ENCODE results near the gene PIGV.
"Not testable (repeated sequence)": the region's sequence is repeated elsewhere in the genome, so short reads cannot be mapped to it uniquely, and the experiment has no call there.

PIGV gene

DNA sequence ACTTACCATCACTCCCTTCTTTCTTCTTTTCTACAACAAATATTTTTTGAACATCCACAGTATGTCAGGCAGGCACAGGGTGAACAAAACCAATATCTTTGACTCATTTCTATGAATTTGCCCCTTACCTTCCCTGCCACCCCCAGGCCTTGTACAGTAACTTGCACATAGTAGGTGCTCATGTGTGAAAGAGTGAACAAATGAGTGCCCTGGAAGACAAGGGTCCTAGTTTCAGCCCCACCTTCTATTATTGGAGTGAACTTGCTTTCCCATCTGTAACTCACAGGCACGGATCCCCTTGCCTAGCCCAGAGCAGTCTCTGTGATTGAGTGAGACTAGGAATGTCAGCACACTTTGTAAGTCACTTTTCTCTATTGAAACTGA lies 51.6 kb downstream of the PIGV start:
- ChIA-PET CTCF (interaction anchor here (0.5 to 0.7 kb wide), 2 partner anchors 8 to 369 kb away, joined by 3 read pairs; no protein-coding TSS in a partner anchor), POLR2A (no interaction called here)
- Histone ChIP-seq H3K27ac (ENCODE audit: extremely low read depth, low read depth, low read length) (no peak overlapping the region), H3K4me3 (ENCODE audit: low read depth, low read length) (no peak overlapping the region), H3K4me1 (ENCODE audit: control insufficient read depth, insufficient read depth, low read length) (no peaks in the 10 kb centered on the region), H3K36me3 (ENCODE audit: control insufficient read depth in 2 of 2, insufficient read depth in 1 of 2, low read length in 2 of 2) (peaks cover 22 to 84% of the 10 kb centered on the region in 2 experiments), H3K9me3 (ENCODE audit: control insufficient read depth, insufficient read depth, low read depth, low read length) (no peaks in the 10 kb centered on the region)
- TF ChIP-seq ZNF623 (tag by site-specific recombination; IDR thresholded peaks at IDR 0.05) = no peak
- no peak for TF ChIP-seq ZNF404 (tag by site-specific recombination; IDR thresholded peaks at IDR 0.05)
- no peak for TF ChIP-seq FEZF1 (tag by site-specific recombination; IDR thresholded peaks at IDR 0.05)
- no peak for TF ChIP-seq HOXC10 (CRISPR knock-in tag; IDR thresholded peaks at IDR 0.05)
- no peak for TF ChIP-seq KLF1 (tag by site-specific recombination; IDR thresholded peaks at IDR 0.05)

DNA sequence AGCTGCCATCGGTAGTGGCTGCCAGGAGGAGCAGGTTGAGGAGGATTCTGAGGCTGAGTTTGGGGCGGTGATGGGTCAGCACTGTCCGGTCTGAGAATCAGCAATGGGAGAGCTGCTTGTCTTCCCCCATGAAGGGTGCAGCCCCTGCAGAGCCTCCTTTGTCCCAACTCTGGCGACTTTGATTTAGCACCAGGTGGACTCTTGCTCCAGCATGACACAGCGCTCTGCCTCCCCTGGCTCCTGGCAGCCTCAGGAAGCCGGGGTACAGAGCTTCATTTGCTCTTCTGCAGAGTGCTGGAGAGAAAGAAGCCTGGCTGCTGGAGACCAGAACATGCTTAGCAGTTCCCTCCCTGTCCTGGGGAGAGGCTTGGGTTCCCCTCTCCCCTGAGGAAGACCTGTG lies 52.0 kb downstream of the PIGV start:
- TF ChIP-seq ZNF600 (tag by site-specific recombination; IDR thresholded peaks at IDR 0.05) (peak; percentile 34; the same call in 1 of the 2 replicates), ZNF791 (tag by site-specific recombination; IDR thresholded peaks at IDR 0.05) (no peak)
- Histone ChIP-seq H3K4me3 (ENCODE audit: low read depth, low read length) (no peak overlapping the region), H3K36me3 (ENCODE audit: control insufficient read depth in 2 of 2, insufficient read depth in 1 of 2, low read length in 2 of 2) (peaks cover 22 to 84% of the 10 kb centered on the region in 2 experiments; a peak in 2 of 3 replicates), H3K4me1 (ENCODE audit: control insufficient read depth, insufficient read depth, low read length) (no peaks in the 10 kb centered on the region), H3K27ac (ENCODE audit: extremely low read depth, low read depth, low read length) (no peak overlapping the region), H3K9me3 (ENCODE audit: control insufficient read depth, insufficient read depth, low read depth, low read length) (no peaks in the 10 kb centered on the region)
- POLR2A ChIA-PET = no interaction called here
- CTCF ChIA-PET = no interaction called here

DNA sequence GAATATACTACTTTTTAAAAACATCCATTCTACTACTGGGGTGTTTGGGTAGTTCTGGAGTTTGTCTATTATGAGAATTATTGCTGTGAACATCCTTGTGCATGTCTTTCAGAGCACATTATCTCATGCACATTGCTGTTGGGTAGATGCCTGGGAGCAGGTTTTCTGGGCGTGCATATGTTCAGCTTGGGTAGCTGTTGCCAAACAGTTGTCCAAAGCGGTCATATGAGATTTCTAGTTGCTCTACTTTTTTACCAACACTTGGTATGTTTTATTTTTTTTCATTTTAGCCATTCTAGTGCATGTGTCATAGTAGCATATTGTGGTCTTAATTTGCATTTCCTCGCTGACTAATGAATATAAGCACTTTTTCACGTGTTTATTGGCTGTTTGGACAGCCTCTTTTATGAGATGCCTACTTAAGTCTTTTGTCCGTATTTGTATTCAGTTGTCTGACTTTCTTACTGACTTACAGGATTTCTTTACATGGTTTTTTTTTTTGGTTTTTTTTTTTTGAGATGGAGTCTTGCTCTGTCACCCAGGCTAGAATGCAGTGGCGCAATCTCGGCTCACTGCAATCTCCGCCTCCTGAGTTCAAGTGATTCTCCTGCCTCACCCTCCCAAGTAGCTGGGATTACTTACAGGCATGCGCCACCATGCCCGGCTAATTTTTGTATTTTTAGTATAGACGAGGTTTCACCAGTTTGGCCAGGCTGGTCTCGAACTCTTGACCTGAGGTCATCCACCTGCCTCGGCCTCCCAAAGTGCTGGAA lies 56.9 kb downstream of the PIGV start:
- ChIA-PET CTCF (no interaction called here), POLR2A (no interaction called here)
- no peak overlapping the region for H3K4me3 ChIP-seq (ENCODE audit: low read depth, low read length)
- H3K4me1 ChIP-seq (ENCODE audit: control insufficient read depth, insufficient read depth, low read length) = no peaks in the 10 kb centered on the region
- TF ChIP-seq HOXC10 (CRISPR knock-in tag; IDR thresholded peaks at IDR 0.05) = no peak
- no peak for TF ChIP-seq ZNF776 (tag by site-specific recombination; IDR thresholded peaks at IDR 0.05; ENCODE audit: borderline replicate concordance)
- TF ChIP-seq IKZF3 (tag by site-specific recombination; IDR thresholded peaks at IDR 0.05) = no peak
- TF ChIP-seq, protein P1, sequence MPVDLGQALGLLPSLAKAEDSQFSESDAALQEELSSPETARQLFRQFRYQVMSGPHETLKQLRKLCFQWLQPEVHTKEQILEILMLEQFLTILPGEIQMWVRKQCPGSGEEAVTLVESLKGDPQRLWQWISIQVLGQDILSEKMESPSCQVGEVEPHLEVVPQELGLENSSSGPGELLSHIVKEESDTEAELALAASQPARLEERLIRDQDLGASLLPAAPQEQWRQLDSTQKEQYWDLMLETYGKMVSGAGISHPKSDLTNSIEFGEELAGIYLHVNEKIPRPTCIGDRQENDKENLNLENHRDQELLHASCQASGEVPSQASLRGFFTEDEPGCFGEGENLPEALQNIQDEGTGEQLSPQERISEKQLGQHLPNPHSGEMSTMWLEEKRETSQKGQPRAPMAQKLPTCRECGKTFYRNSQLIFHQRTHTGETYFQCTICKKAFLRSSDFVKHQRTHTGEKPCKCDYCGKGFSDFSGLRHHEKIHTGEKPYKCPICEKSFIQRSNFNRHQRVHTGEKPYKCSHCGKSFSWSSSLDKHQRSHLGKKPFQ (tag by site-specific recombination; IDR thresholded peaks at IDR 0.05) = no peak
- TF ChIP-seq ZNF341 (tag by site-specific recombination; IDR thresholded peaks at IDR 0.05; ENCODE audit: low read depth) = no peak
- TF ChIP-seq ZNF501 (tag by site-specific recombination; IDR thresholded peaks at IDR 0.05) = no peak
- no peak for TF ChIP-seq ZSCAN23 (tag by site-specific recombination; IDR thresholded peaks at IDR 0.05)
- no peak for TF ChIP-seq ZNF175 (tag by site-specific recombination; IDR thresholded peaks at IDR 0.05)
- TF ChIP-seq OSR2 (tag by site-specific recombination; IDR thresholded peaks at IDR 0.05) = no peak
- TF ChIP-seq, protein P2, sequence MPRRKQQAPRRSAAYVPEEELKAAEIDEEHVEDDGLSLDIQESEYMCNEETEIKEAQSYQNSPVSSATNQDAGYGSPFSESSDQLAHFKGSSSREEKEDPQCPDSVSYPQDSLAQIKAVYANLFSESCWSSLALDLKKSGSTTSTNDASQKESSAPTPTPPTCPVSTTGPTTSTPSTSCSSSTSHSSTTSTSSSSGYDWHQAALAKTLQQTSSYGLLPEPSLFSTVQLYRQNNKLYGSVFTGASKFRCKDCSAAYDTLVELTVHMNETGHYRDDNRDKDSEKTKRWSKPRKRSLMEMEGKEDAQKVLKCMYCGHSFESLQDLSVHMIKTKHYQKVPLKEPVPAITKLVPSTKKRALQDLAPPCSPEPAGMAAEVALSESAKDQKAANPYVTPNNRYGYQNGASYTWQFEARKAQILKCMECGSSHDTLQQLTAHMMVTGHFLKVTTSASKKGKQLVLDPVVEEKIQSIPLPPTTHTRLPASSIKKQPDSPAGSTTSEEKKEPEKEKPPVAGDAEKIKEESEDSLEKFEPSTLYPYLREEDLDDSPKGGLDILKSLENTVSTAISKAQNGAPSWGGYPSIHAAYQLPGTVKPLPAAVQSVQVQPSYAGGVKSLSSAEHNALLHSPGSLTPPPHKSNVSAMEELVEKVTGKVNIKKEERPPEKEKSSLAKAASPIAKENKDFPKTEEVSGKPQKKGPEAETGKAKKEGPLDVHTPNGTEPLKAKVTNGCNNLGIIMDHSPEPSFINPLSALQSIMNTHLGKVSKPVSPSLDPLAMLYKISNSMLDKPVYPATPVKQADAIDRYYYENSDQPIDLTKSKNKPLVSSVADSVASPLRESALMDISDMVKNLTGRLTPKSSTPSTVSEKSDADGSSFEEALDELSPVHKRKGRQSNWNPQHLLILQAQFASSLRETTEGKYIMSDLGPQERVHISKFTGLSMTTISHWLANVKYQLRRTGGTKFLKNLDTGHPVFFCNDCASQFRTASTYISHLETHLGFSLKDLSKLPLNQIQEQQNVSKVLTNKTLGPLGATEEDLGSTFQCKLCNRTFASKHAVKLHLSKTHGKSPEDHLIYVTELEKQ (tag by site-specific recombination; IDR thresholded peaks at IDR 0.05; ENCODE audit: borderline replicate concordance) = no peak
- TF ChIP-seq, protein P3, sequence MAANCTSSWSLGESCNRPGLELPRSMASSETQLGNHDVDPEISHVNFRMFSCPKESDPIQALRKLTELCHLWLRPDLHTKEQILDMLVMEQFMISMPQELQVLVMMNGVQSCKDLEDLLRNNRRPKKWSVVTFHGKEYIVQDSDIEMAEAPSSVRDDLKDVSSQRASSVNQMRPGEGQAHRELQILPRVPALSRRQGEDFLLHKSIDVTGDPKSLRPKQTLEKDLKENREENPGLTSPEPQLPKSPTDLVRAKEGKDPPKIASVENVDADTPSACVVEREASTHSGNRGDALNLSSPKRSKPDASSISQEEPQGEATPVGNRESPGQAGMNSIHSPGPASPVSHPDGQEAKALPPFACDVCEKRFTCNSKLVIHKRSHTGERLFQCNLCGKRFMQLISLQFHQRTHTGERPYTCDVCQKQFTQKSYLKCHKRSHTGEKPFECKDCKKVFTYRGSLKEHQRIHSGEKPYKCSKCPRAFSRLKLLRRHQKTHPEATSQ (tag by site-specific recombination; IDR thresholded peaks at IDR 0.05) = no peak
- TF ChIP-seq HOXD13 (CRISPR knock-in tag; IDR thresholded peaks at IDR 0.05; ENCODE audit: borderline replicate concordance) = no peak
- no peak for TF ChIP-seq GLIS2 (tag by site-specific recombination; IDR thresholded peaks at IDR 0.05)
- TF ChIP-seq ZNF785 (tag by site-specific recombination; IDR thresholded peaks at IDR 0.05) = no peak
- TF ChIP-seq ZNF174 (tag by site-specific recombination; IDR thresholded peaks at IDR 0.05) = no peak
- H3K9me3 ChIP-seq (ENCODE audit: control insufficient read depth, insufficient read depth, low read depth, low read length) = no peaks in the 10 kb centered on the region
- no peak overlapping the region for H3K27ac ChIP-seq (ENCODE audit: extremely low read depth, low read depth, low read length)
- peaks cover 28 to 80% of the 10 kb centered on the region in 2 experiments; a peak in 2 of 3 replicates for H3K36me3 ChIP-seq (ENCODE audit: control insufficient read depth in 2 of 2, insufficient read depth in 1 of 2, low read length in 2 of 2)

DNA sequence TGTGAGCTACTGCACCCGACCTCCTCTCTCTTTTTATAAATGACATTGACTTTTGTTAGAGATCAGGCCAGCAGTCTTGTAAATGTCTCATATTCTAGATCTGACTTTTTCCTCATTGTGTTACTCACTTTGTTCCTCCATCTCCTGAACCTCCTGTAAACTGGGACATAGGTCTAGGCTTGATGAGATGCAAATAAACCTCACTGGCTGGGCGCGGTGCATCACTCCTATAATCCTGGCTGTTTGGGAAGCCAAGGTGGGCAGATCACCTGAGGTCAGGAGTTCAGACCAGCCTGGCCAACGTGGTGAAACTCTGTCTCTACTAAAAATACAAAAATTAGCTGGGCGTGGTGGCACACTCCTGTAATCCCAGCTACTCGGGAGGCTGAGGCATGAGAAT lies 60.1 kb downstream of the PIGV start:
- peaks cover 12 to 83% of the 10 kb centered on the region in 2 experiments; a peak in 2 of 3 replicates for H3K36me3 ChIP-seq (ENCODE audit: control insufficient read depth in 2 of 2, insufficient read depth in 1 of 2, low read length in 2 of 2)
- H3K4me3 ChIP-seq (ENCODE audit: low read depth, low read length); H3K27ac ChIP-seq (ENCODE audit: extremely low read depth, low read depth, low read length); H3K9me3 ChIP-seq (ENCODE audit: control insufficient read depth, insufficient read depth, low read depth, low read length); POLR2A ChIA-PET; H3K4me1 ChIP-seq (ENCODE audit: control insufficient read depth, insufficient read depth, low read length): not testable (repeated sequence)
- CTCF ChIA-PET = interaction anchor here (0.8 to 1.1 kb wide), 2 partner anchors 9 to 11 kb away, joined by 3 read pairs; no protein-coding TSS in a partner anchor
